ENCODE results near the gene BABAM2.
A peak's percentile ranks its signal among the peaks of the same experiment; 100 is the strongest.
"Not testable (repeated sequence)": the region's sequence is repeated elsewhere in the genome, so short reads cannot be mapped to it uniquely, and the experiment has no call there.

Gene BABAM2

GRCh38 chr2:27890146-27890923 is at the start of gene BABAM2, which contains the start of gene RBKS:
TSS of gene BABAM2 (plus strand) at chr2:27890729. CDS start at chr2:27894557, 3,828 bp downstream.
TSS of gene RBKS (minus strand) at chr2:27890387. CDS start at chr2:27890345, 42 bp downstream.
- peak; percentile 64 for DNase-seq

- no peak for DNase-seq
Measured at GRCh38 chr2:27842894-27843293, 47.6 kb upstream of the BABAM2 start.

- no peak for DNase-seq
Measured at GRCh38 chr2:27843992-27844391, 46.5 kb upstream of the BABAM2 start.

- DNase-seq, result no peak
Measured at GRCh38 chr2:27844821-27845255, 45.7 kb upstream of the BABAM2 start.

- DNase-seq, result no peak
Measured at GRCh38 chr2:27847333-27847732, 43.2 kb upstream of the BABAM2 start.

- no peak for DNase-seq
Measured at GRCh38 chr2:27849558-27850205, 40.8 kb upstream of the BABAM2 start.

- no peak for DNase-seq
Measured at GRCh38 chr2:27852691-27853090, 37.8 kb upstream of the BABAM2 start.

- no peak for DNase-seq
Measured at GRCh38 chr2:27854229-27854862, 36.2 kb upstream of the BABAM2 start.

GRCh38 chr2:27855476-27855875 is 35.1 kb upstream of the BABAM2 start:
- no peak for DNase-seq

GRCh38 chr2:27856386-27856785 is 34.1 kb upstream of the BABAM2 start:
- no peak for DNase-seq

- no peak for DNase-seq
Measured at GRCh38 chr2:27856956-27857355, 33.6 kb upstream of the BABAM2 start.

GRCh38 chr2:27857417-27858172 is 32.9 kb upstream of the BABAM2 start:
- DNase-seq, result no peak

GRCh38 chr2:27860111-27860510 is 30.4 kb upstream of the BABAM2 start:
- no peak for DNase-seq

- no peak for DNase-seq
Measured at GRCh38 chr2:27863146-27863545, 27.4 kb upstream of the BABAM2 start.

GRCh38 chr2:27863955-27864354 is 26.6 kb upstream of the BABAM2 start:
- DNase-seq, result not testable (repeated sequence)

- DNase-seq, result no peak
Measured at GRCh38 chr2:27866237-27866636, 24.3 kb upstream of the BABAM2 start.

GRCh38 chr2:27869763-27870162 is 20.8 kb upstream of the BABAM2 start:
- no peak for DNase-seq

GRCh38 chr2:27870724-27871123 is 19.8 kb upstream of the BABAM2 start:
- DNase-seq, result no peak

GRCh38 chr2:27871802-27872201 is 18.7 kb upstream of the BABAM2 start:
- DNase-seq, result no peak

GRCh38 chr2:27873091-27873490 is 17.4 kb upstream of the BABAM2 start:
- no peak for DNase-seq

- DNase-seq, result no peak
Measured at GRCh38 chr2:27875089-27875881, 15.2 kb upstream of the BABAM2 start.

GRCh38 chr2:27878825-27879224 is 11.7 kb upstream of the BABAM2 start:
- no peak for DNase-seq
